BJ (cell line): ENCODE measurements around the gene CTPS1. TPM values are rescaled to one million over a fixed set of nuclear protein-coding genes. Genes with fewer than 3 reads are reported as not detected.

Experiments
- CTCF ChIA-PET: fragments of 350-600 bp; formaldehyde crosslinking; extraction: SDS; loops from one replicate; lab custom pipeline; 2021; ENCODE audit warnings: antibody characterized with exemption, inconsistent platforms; lab: Yijun Ruan, JAX
- POLR2A ChIA-PET: fragments of 300-600 bp; sonication (Branson Sonifier 250); formaldehyde crosslinking; extraction: SDS; loops from one replicate; lab custom pipeline; 2021; ENCODE audit warnings: antibody characterized with exemption; lab: Charles Lee
- DNase-seq: peaks from one replicate; pipeline ENCODE4 v3.0.0-alpha.2; 2011; ENCODE audit warnings: low read depth
- H3K27me3 ChIP-seq: 2 replicates; pipeline ENCODE4 v1.6.0; 2011; ENCODE audit warnings: low read length; ENCODE audit not compliant: control insufficient read depth, insufficient read depth
- H3K36me3 ChIP-seq: 2 replicates; pipeline ENCODE4 v1.5.1; 2011; ENCODE audit warnings: low read length; ENCODE audit not compliant: control insufficient read depth, insufficient read depth
- H3K4me3 ChIP-seq: 2 replicates; pipeline ENCODE4 v1.5.1; 2011; ENCODE audit warnings: low read depth, mild to moderate bottlenecking, control low read depth, low read length
- polyA plus RNA-seq: library from polyadenylated mRNA; depleted of rRNA; stranded (reverse); fragments of >200 nt; gene quantifications from 2 replicates; pipeline ENCODE4 v1.2.3, GENCODE V29; 2011
- TF ChIP-seq, protein P1 (sequence below): IDR thresholded peaks from 2 replicates; pipeline ENCODE4 v1.5.1; 2011; ENCODE audit warnings: low read depth, mild to moderate bottlenecking, control low read depth, inconsistent platforms, low read length, moderate library complexity; ENCODE audit not compliant: insufficient read depth

CTPS1 gene
- polyA plus RNA-seq, 1 experiment: 45.1 TPM

DNA sequence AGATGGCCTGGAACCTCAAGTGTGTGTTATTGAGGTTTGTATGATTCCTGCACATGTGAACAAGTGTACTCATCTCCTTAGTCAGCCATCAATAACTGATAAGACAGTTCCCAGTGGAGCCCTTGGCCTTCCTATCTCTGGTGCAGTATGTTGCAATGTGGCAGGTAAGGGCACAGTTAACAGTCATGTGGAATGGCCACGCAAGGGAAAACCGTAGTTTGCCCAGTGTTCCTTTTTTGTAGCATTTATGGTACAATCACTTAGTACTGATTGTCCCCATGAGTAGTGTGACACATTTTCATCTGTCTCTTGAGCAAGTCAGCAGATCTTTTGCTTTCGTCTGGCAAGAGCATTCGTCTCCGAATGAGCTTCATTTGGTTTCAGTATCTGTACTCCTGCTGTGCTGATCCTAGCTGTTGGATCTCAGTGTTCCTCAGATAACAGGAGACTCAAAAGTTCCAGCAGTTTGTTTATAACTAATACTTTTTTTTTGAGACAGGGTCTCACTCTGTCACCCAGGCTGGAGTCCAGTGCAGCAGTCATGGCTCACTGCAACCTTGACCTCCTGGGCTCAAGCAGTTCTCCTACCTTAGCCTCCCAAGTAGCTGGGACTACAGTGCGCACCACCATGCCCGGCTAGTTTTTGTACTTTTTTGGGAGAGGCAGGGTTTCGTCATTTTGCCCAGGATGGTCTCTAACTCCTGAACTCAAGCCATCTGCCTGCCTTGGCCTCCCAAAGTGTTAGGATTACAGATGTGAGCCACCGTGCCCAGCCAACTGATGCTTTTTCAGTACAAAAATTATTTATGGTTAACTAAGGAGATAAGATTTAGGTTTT lies 8.2 kb downstream of the CTPS1 start:
- ChIA-PET POLR2A (no interaction called here), CTCF (interaction anchor here (2.6 to 5.3 kb wide), 2 partner anchors 10 to 16 kb away, joined by 6 to 25 read pairs; no protein-coding TSS in a partner anchor)
- TF ChIP-seq, protein P1, sequence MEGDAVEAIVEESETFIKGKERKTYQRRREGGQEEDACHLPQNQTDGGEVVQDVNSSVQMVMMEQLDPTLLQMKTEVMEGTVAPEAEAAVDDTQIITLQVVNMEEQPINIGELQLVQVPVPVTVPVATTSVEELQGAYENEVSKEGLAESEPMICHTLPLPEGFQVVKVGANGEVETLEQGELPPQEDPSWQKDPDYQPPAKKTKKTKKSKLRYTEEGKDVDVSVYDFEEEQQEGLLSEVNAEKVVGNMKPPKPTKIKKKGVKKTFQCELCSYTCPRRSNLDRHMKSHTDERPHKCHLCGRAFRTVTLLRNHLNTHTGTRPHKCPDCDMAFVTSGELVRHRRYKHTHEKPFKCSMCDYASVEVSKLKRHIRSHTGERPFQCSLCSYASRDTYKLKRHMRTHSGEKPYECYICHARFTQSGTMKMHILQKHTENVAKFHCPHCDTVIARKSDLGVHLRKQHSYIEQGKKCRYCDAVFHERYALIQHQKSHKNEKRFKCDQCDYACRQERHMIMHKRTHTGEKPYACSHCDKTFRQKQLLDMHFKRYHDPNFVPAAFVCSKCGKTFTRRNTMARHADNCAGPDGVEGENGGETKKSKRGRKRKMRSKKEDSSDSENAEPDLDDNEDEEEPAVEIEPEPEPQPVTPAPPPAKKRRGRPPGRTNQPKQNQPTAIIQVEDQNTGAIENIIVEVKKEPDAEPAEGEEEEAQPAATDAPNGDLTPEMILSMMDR: no peak
- no peak for DNase-seq
- Histone ChIP-seq H3K27me3 (no peaks in the 10 kb centered on the region), H3K4me3 (no peak overlapping the region), H3K36me3 (peaks cover 8% of the 10 kb centered on the region)

DNA sequence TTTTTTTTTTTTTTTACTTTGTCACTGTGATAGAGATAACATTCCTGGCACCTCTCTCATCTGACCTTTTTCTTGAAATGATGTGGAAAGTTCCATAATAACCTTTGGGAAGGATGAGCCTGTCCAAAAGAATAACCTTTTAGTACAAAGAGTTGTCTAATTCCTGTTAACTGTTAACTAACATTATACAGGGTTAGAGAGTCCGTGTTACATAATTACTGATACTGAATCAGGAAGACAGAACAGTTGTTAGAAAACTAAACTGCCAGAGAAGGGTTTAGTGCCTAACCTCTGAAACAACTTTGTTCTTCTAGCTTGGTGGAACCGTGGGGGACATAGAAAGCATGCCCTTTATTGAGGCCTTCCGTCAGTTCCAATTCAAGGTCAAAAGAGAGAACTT lies 8.8 kb downstream of the CTPS1 start:
- POLR2A ChIA-PET: no interaction called here
- H3K4me3 ChIP-seq: no peak overlapping the region
- H3K36me3 ChIP-seq: peaks cover 10% of the 10 kb centered on the region
- no peaks in the 10 kb centered on the region for H3K27me3 ChIP-seq
- TF ChIP-seq, protein P1: no peak
- DNase-seq: no peak
- CTCF ChIA-PET: interaction anchor here (2.6 kb wide), 1 partner anchor 11 kb away, joined by 6 read pairs; no protein-coding TSS in a partner anchor

DNA sequence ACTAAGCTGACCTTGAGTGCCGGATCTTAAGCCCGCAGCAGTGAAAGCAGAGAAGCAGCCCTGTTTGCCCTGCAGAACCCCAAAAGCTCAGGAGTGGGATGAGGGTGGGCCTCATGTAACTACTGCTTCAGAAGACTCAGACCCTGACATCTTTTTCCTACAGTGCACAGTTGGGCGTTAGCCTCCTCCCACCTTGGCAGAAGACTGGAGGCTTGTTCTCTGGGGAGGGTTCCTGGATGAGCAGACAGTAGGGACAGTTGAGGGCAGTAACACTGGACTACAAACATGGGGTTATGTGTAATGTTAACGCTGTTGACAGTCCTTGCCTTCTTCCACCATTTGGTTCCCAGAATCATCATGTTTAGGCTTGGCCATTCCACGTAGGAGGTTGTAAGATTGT lies 9.6 kb downstream of the CTPS1 start:
- peaks cover 11% of the 10 kb centered on the region for H3K36me3 ChIP-seq

DNA sequence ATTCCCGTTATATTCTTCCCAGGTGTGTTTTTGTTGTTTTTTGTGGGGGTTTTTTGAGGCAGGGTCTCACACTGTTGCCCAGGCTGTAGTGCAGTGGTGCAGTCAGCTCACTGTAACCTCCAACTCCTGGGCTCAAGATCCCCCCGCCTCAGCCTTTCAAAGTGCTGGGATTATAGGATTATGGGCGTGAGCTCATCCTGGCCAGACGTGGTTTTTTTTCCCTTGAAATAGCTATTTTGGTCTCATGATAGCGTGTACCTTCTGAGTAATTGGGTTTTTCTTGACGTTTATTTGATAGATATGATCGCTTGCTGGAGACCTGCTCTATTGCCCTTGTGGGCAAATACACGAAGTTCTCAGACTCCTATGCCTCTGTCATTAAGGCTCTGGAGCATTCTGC lies 17.6 kb downstream of the CTPS1 start:
- DNase-seq: no peak
- H3K4me3 ChIP-seq: no peak overlapping the region
- ChIA-PET CTCF (interaction anchor here (0.8 to 1.0 kb wide), 4 partner anchors 12 to 420 kb away, joined by 3 to 5 read pairs (median 4); no protein-coding TSS in a partner anchor), POLR2A (no interaction called here)
- H3K36me3 ChIP-seq: peaks cover 20% of the 10 kb centered on the region
- no peaks in the 10 kb centered on the region for H3K27me3 ChIP-seq
- TF ChIP-seq, protein P1: no peak

More for the DNA sequence above, 9.6 kb downstream of the CTPS1 start:
- H3K4me3 ChIP-seq: no peak overlapping the region
- ChIA-PET POLR2A (no interaction called here), CTCF (no interaction called here)
- no peak for DNase-seq
- no peaks in the 10 kb centered on the region for H3K27me3 ChIP-seq
- TF ChIP-seq, protein P1: no peak

DNA sequence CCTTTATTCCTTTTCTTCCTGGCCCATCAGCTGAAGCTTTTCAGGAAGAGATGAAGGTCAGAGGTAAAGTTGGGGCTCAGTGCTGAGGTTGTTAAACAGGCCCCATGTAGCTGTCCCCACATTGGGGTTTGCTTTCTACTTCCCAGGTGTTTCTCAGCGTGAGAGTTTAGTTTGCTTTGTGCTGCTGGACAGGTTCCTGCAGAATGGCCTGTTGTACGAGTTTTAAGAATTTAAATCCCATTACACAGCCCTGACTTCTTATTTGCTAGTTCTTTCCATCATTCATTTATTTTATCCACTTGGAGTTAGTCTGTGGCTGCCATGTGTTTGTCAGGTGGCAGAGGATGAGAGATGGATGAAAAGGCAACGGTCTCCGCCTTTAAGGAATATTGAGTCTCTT lies 19.2 kb downstream of the CTPS1 start:
- ChIA-PET CTCF (no interaction called here), POLR2A (no interaction called here)
- TF ChIP-seq, protein P1: no peak
- DNase-seq: no peak
- H3K4me3 ChIP-seq: no peak overlapping the region
- peaks cover 18% of the 10 kb centered on the region for H3K36me3 ChIP-seq
- H3K27me3 ChIP-seq: no peaks in the 10 kb centered on the region
